ENCODE measurements around the gene IFT172. TPM values are rescaled to one million over a fixed set of nuclear protein-coding genes. Genes with fewer than 3 reads are reported as not detected.

Gene IFT172
- total RNA-seq, 2 experiments from 2014 or later: 13.9 to 26.8 TPM

DNA sequence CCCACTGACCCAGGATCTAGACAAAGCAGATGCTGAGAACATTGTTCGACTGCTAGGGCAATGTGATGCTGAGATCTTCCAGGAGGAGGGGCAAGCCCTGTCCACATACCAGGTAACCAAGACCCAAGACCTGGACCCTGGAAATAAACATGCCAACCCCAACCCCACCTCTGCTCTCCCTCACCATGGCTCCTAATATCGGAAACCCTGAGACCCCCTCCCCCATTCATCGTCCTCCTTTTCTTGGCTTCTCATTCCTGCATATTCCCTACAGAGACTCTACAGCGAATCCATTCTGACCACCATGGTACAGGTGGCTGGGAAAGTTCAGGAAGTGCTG, 7.7 kb upstream of the IFT172 start:
- H3K27ac ChIP-seq (ENCODE audit: low read depth, low read length, poor library complexity, severe bottlenecking): no peak overlapping the region
- H3K4me1 ChIP-seq (ENCODE audit: insufficient read depth, low read length, poor library complexity, severe bottlenecking): no peaks in the 10 kb centered on the region
- ChIA-PET CTCF (ENCODE audit: unreplicated experiment) (no interaction called here), POLR2A (no interaction called here)
- H3K36me3 ChIP-seq (ENCODE audit: insufficient read depth, low read length): no peaks in the 10 kb centered on the region
- intact Hi-C loops (cut with micrococcal nuclease; ENCODE audit: unreplicated experiment): no loop called here
- H2AFZ ChIP-seq (ENCODE audit: low read length): no peak overlapping the region
- no peaks in the 10 kb centered on the region for H3K79me2 ChIP-seq (ENCODE audit: insufficient read depth, low read depth, low read length)
- H3K4me3 ChIP-seq (ENCODE audit: low read depth, low read length, poor library complexity, severe bottlenecking): no peak overlapping the region
- no peak overlapping the region for H3K4me2 ChIP-seq (ENCODE audit: low read length)
- no peak for DNase-seq (ENCODE audit: low spot score)
- TF ChIP-seq, protein P1, sequence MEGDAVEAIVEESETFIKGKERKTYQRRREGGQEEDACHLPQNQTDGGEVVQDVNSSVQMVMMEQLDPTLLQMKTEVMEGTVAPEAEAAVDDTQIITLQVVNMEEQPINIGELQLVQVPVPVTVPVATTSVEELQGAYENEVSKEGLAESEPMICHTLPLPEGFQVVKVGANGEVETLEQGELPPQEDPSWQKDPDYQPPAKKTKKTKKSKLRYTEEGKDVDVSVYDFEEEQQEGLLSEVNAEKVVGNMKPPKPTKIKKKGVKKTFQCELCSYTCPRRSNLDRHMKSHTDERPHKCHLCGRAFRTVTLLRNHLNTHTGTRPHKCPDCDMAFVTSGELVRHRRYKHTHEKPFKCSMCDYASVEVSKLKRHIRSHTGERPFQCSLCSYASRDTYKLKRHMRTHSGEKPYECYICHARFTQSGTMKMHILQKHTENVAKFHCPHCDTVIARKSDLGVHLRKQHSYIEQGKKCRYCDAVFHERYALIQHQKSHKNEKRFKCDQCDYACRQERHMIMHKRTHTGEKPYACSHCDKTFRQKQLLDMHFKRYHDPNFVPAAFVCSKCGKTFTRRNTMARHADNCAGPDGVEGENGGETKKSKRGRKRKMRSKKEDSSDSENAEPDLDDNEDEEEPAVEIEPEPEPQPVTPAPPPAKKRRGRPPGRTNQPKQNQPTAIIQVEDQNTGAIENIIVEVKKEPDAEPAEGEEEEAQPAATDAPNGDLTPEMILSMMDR (conservative IDR thresholded peaks at IDR 0.05; ENCODE audit: low read length): no peak
- no peak for TF ChIP-seq EZH2phosphoT487 (IDR thresholded peaks at IDR 0.05; ENCODE audit: borderline replicate concordance, low read depth, low read length)
- no peaks in the 10 kb centered on the region for H3K9me2 ChIP-seq (ENCODE audit: insufficient read depth, low read length)
- BruUV-seq (replicated peaks): no TSS peak
- H4K20me1 ChIP-seq (ENCODE audit: insufficient read depth, low read length): no peaks in the 10 kb centered on the region
- no peaks in the 10 kb centered on the region for H3K9me3 ChIP-seq (ENCODE audit: low read length)

DNA sequence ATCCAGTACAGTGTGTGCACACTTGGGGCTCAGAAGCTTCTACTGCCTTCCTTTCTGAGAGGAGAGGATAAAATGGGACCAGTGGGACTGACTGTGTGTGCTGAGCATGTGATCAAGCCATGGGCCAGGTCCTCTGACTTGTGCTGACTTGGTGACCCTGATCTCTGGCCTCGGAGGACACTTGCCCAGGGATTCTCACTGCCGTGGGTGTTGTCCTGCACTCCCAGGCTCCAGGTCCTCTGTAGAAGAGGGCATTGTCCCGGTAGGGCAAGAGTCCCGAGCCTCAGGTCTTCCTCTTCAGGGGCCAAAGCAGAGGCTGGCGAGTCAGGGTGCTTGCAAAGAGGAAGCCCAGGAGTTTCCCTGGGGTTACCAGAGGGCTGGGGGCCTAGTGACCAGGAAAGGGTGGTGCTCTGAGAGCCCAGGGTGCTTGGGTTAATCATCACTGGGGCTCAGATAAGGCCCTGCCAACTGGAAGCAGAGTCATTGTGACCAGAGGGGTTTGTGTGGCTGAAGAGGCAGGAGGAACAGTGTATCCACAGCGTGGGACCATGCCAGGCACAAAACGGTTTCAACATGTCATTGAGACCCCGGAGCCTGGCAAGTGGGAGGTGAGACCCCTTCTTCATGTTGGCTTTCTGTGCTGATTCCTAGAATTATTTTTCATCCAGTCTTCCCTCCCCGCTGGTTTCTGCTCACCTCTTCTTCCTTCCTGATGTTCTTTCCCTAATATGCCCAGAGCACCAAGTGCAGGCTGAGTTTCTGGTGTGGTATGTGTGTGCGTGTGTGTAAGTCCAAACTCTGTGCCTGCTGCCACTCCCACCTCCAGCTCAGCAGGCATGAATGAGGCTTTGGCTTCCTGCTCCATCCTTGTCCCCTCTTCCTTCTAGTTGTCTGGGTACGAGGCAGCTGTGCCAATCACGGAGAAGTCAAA, 7.1 kb upstream of the IFT172 start, which contains the start of gene GCKR:
Gene GCKR, plus strand, starts transcription at position 483 of the 931 bp plus-strand sequence. Its CDS starts 66 bp downstream, at position 549.
- DNase-seq (ENCODE audit: low spot score): no peak
- Histone ChIP-seq H3K4me3 (ENCODE audit: low read depth, low read length, poor library complexity, severe bottlenecking) (no peak within 1 kb of the TSS), H2AFZ (ENCODE audit: low read length) (no peak within 1 kb of the TSS), H3K9me2 (ENCODE audit: insufficient read depth, low read length) (no peaks in the 10 kb centered on the region), H3K4me2 (ENCODE audit: low read length) (no peak within 1 kb of the TSS), H3K27ac (ENCODE audit: low read depth, low read length, poor library complexity, severe bottlenecking) (no peak within 1 kb of the TSS), H3K9me3 (ENCODE audit: low read length) (no peaks in the 10 kb centered on the region), H4K20me1 (ENCODE audit: insufficient read depth, low read length) (no peaks in the 10 kb centered on the region), H3K4me1 (ENCODE audit: insufficient read depth, low read length, poor library complexity, severe bottlenecking) (no peaks in the 10 kb centered on the region), H3K36me3 (ENCODE audit: insufficient read depth, low read length) (no peaks in the 10 kb centered on the region), H3K79me2 (ENCODE audit: insufficient read depth, low read depth, low read length) (no peaks in the 10 kb centered on the region)
- TF ChIP-seq EZH2phosphoT487 (IDR thresholded peaks at IDR 0.05; ENCODE audit: borderline replicate concordance, low read depth, low read length): no peak
- TF ChIP-seq, protein P1 (conservative IDR thresholded peaks at IDR 0.05; ENCODE audit: low read length): no peak
- CTCF ChIA-PET (ENCODE audit: unreplicated experiment): no interaction called here
- intact Hi-C loops (cut with micrococcal nuclease; ENCODE audit: unreplicated experiment): no loop called here
- BruUV-seq (replicated peaks): no TSS peak
- POLR2A ChIA-PET: no interaction called here

DNA sequence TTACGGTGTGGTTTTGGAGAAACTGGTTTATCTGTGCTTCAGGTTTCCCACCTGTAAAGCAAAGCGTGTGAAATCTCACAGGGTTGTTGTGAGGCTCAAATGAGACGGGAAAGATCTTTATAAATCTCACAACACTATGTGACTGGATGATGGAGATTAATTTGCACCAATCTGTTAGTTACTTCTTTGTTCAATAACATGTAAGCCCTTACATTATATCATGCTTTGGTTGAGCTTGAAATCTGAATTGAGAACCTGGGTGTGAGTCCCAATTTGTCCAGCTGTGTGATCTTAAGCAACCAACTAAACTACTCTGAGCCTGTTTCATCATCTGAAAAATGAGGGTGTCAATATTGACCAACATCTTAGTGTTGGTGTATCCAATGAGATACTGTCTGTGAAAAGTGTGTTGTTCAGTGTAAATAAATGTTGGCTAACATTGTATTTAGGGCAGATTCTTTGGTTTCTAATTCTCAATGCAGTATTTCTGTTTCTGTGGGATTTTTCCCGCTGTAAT, 6.4 kb upstream of the IFT172 start:
- no peak for DNase-seq (ENCODE audit: low spot score)
- H3K27ac ChIP-seq (ENCODE audit: low read depth, low read length, poor library complexity, severe bottlenecking): no peak overlapping the region
- intact Hi-C loops (cut with micrococcal nuclease; ENCODE audit: unreplicated experiment): no loop called here
- ChIA-PET CTCF (ENCODE audit: unreplicated experiment) (no interaction called here), POLR2A (no interaction called here)
- H3K4me3 ChIP-seq (ENCODE audit: low read depth, low read length, poor library complexity, severe bottlenecking): no peak overlapping the region
- no peaks in the 10 kb centered on the region for H3K4me1 ChIP-seq (ENCODE audit: insufficient read depth, low read length, poor library complexity, severe bottlenecking)
- BruUV-seq (replicated peaks): no TSS peak
- H3K4me2 ChIP-seq (ENCODE audit: low read length): no peak overlapping the region
- no peak overlapping the region for H2AFZ ChIP-seq (ENCODE audit: low read length)
- no peaks in the 10 kb centered on the region for H3K36me3 ChIP-seq (ENCODE audit: insufficient read depth, low read length)
- H3K79me2 ChIP-seq (ENCODE audit: insufficient read depth, low read depth, low read length): no peaks in the 10 kb centered on the region
- H4K20me1 ChIP-seq (ENCODE audit: insufficient read depth, low read length): no peaks in the 10 kb centered on the region
- no peak for TF ChIP-seq EZH2phosphoT487 (IDR thresholded peaks at IDR 0.05; ENCODE audit: borderline replicate concordance, low read depth, low read length)
- TF ChIP-seq, protein P1 (conservative IDR thresholded peaks at IDR 0.05; ENCODE audit: low read length): no peak
- no peaks in the 10 kb centered on the region for H3K9me2 ChIP-seq (ENCODE audit: insufficient read depth, low read length)
- H3K9me3 ChIP-seq (ENCODE audit: low read length): no peaks in the 10 kb centered on the region

Data from OCI-LY7 (cell line).